WI38 (cell line): ENCODE data around the gene ETV2.

Experiments
- H3K4me3 ChIP-seq: 2 replicates; pipeline ENCODE4 v1.5.1; 2011; ENCODE audit warnings: low read depth, mild to moderate bottlenecking, control low read depth, low read length
- TF ChIP-seq, protein P1 (sequence below): IDR thresholded peaks from 2 replicates; pipeline ENCODE4 v1.5.1; 2012; ENCODE audit warnings: low read depth, mild to moderate bottlenecking, control low read depth, low read length

Gene ETV2

DNA sequence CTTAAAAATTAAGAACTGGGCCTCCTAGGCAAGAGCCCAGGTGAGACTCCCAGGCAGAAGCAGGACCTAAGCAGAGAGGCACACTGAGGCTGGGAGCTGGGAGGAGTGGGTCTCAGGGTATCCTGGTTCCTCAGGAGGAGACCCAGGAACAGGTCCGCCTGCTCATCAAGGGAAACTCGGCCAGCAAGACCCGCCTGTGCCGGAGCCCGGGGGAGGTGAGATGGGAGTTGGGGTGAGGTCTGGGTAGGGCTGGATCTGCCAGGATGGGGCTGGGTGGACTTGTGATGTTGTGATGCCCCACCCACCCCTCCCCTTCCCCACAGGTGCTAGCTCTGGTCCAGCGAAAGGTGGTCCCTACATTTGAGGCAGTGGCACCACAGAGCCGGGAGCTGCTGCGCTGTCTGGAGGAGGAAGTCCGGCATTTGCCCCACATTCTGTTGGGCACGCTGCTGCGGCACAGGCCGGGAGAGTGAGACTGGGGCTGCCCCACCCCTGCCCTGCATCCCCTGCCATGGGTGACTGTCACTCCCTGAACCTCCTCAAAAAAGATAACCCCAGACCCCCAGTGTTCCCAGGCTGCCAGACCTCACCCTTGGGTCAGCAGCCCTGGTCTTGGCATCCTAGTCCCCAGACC, 22.1 kb upstream of the ETV2 start:
- TF ChIP-seq, protein P1, sequence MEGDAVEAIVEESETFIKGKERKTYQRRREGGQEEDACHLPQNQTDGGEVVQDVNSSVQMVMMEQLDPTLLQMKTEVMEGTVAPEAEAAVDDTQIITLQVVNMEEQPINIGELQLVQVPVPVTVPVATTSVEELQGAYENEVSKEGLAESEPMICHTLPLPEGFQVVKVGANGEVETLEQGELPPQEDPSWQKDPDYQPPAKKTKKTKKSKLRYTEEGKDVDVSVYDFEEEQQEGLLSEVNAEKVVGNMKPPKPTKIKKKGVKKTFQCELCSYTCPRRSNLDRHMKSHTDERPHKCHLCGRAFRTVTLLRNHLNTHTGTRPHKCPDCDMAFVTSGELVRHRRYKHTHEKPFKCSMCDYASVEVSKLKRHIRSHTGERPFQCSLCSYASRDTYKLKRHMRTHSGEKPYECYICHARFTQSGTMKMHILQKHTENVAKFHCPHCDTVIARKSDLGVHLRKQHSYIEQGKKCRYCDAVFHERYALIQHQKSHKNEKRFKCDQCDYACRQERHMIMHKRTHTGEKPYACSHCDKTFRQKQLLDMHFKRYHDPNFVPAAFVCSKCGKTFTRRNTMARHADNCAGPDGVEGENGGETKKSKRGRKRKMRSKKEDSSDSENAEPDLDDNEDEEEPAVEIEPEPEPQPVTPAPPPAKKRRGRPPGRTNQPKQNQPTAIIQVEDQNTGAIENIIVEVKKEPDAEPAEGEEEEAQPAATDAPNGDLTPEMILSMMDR, result no peak
- no peak overlapping the region for H3K4me3 ChIP-seq

DNA sequence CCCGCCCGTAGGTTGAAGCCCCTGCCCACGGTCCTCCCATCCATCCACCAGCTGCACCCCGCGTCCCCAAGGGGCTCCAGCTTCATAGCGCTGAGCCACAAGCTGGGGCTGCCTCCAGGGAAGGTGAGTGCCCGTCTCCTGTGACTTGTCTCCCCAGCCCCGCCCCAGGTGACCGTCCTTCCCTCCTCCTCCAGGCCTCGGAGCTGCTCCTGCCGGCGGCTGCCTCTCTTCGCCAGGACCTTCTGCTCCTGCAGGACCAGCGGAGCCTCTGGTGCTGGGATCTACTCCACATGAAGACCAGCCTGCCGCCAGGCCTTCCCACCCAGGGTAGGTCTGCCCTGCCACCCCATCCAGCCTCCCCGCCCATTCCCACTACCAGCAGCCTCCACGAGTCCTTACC, 21.5 kb upstream of the ETV2 start:
- no peak overlapping the region for H3K4me3 ChIP-seq
- TF ChIP-seq, protein P1, result no peak

DNA sequence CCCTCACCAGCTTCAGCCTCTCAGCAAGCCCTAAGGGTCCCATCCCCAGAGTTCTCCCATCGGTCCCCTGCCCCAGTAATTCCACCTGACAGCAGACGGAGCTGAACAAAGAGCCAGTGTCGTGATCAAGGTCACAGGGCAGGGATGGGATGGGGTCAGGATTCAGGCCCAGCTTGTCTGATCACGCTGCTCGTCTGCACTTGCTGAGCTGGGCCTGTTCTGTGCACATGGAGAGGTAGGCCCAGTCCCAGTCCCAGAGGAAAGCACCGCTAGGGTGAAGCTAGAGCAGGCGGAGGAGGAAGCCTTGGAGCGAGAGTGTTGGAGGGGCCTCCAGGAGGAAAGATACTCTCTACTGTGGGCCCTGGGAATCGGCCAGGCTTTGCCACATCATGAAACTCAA, 19.8 kb upstream of the ETV2 start:
- H3K4me3 ChIP-seq, result no peak overlapping the region
- TF ChIP-seq, protein P1, result no peak

DNA sequence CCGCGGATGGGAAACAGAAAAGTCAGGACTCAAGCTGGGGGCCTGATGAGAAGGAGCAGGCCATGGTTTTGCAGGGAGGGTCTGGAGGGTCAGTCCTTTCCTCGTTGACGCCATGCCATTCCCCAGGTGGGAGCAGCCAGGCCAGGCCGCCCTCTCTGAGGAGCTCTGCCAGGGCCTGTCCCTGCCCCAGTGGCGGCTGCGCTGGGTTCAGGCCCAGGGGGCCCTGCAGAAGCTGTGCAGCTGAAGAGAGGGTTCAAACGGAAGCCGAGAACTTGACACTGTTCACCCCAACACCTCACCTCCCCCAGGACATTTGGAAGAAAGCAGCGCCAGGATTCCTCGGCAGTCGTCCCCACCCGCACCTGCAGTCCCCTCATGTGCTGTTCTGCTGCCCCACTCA, 18.8 kb upstream of the ETV2 start:
- H3K4me3 ChIP-seq, result no peak overlapping the region
- TF ChIP-seq, protein P1, result no peak

DNA sequence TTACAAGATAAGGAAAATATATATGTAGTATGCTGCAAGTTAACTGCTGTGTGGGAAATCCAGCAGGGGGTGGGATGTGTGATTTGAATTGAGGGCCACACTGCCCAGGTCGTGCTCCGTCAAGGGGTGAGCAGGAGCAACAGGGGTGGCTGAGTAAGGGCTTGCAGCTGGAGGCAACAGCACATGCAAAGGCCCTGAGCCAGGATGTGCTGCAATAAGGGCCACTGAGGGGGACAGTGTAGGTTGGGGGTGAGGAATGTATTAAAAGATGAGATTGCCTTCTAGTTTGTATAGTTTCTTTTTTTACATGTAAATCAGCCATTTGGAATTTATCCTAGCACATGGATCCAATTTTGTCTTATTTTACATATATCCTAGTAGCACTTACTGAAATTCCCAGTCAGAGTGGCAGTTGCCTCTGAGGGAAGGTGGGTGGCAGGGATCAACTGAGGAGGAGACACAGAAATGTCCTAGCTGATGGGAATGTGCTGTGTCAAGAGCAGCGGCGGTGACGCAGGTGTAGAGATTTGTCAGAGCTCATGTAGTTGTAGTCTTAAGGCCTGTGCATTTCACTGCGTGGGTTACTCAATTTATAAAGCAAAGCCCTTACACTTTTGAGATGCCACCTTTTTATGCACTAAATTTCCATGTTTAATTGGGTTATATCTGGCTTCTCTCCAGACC, 18.1 kb upstream of the ETV2 start:
- H3K4me3 ChIP-seq, result no peak overlapping the region
- TF ChIP-seq, protein P1, result no peak

DNA sequence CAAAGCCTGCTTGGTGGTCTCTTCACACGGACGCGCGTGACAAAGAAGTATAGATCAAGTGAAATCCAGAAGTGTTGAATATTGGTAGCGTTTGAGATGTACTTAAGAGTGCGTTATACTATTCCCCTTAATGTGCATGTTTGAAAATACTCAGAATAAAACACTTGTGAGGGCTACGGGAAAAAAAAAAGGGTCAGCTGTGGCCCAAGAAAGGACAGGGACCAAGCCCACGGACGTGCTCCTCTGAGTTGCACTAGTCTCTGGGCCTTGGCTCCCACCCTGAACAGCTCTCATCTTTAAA, 13.3 kb upstream of the ETV2 start:
- TF ChIP-seq, protein P1, result no peak
- peak overlapping the region; percentile 98 for H3K4me3 ChIP-seq

DNA sequence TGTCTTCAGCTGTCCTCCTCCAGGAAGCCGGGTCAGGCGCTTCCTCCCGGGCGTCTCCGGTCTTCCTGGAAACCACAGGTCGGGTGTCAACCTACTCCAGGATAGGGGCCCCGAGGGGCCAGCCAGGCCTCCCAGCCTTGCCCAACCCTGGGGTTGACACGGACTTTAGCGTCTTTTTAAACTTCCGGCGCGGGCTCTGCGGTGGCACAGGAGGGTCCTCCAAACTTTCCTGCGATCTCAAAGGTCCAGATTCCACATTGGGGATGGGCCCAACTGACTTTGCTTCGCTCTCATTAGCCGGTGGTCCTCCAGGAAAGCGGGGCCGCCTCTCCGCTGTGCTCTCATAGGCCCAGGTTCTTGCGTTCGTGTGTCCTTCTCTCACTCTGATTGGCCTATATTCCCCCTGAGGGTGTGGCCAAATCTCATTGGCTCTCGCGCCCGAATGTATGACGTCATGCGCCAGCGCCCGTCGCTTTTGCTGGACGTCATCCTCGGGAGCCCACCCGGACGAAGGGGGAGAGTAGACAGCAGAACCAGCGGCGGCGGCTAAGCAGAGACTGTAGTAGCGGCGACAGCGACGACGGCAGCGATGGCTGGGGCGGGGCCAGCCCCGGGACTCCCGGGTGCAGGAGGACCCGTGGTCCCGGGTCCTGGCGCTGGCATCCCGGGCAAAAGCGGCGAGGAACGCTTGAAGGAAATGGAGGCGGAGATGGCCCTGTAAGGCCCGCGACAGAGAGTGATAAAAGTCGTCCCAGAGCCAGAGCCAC, 12.8 kb upstream of the ETV2 start, which contains the start of gene RBM42:
RBM42 (plus strand) TSS at position 472 of the 767 bp plus-strand sequence; CDS start at position 590, 118 bp downstream.
- TF ChIP-seq, protein P1, result no peak
- peak within 1 kb of the TSS; percentile 98 for H3K4me3 ChIP-seq
